ENCODE data around the gene KIF23.

KIF23 gene

GRCh38 chr15:69388260-69388705 lies 25.9 kb upstream of the KIF23 start:
- FAIRE-seq (no peak), DNase-seq (ENCODE audit: insufficient read length, low spot score) (peak; percentile 48)
- TF ChIP-seq POLR2A (IDR thresholded peaks at IDR 0.05; ENCODE audit: low read depth, low read length): no peak

- no peak for FAIRE-seq
- TF ChIP-seq POLR2A (IDR thresholded peaks at IDR 0.05; ENCODE audit: low read depth, low read length): no peak
- no peak for DNase-seq (ENCODE audit: insufficient read length, low spot score)
Measured at GRCh38 chr15:69389426-69389825, 24.7 kb upstream of the KIF23 start.

GRCh38 chr15:69390575-69390974 lies 23.6 kb upstream of the KIF23 start:
- no peak for FAIRE-seq
- DNase-seq (ENCODE audit: insufficient read length, low spot score): peak; percentile 38
- no peak for TF ChIP-seq POLR2A (IDR thresholded peaks at IDR 0.05; ENCODE audit: low read depth, low read length)

GRCh38 chr15:69391046-69391757 lies 22.9 kb upstream of the KIF23 start:
- DNase-seq (ENCODE audit: insufficient read length, low spot score) (no peak), FAIRE-seq (no peak)
- TF ChIP-seq POLR2A (IDR thresholded peaks at IDR 0.05; ENCODE audit: low read depth, low read length): no peak

- TF ChIP-seq POLR2A (IDR thresholded peaks at IDR 0.05; ENCODE audit: low read depth, low read length): no peak
- DNase-seq (ENCODE audit: insufficient read length, low spot score) (no peak), FAIRE-seq (no peak)
Measured at GRCh38 chr15:69392352-69392751, 21.8 kb upstream of the KIF23 start.

GRCh38 chr15:69393831-69394491 lies 20.2 kb upstream of the KIF23 start:
- no peak for TF ChIP-seq POLR2A (IDR thresholded peaks at IDR 0.05; ENCODE audit: low read depth, low read length)
- FAIRE-seq (no peak), DNase-seq (ENCODE audit: insufficient read length, low spot score) (no peak)

- no peak for FAIRE-seq
- DNase-seq (ENCODE audit: insufficient read length, low spot score): peak; percentile 49
- no peak for TF ChIP-seq POLR2A (IDR thresholded peaks at IDR 0.05; ENCODE audit: low read depth, low read length)
Measured at GRCh38 chr15:69394556-69395282, 19.4 kb upstream of the KIF23 start.

GRCh38 chr15:69395460-69395859 lies 18.7 kb upstream of the KIF23 start:
- no peak for DNase-seq (ENCODE audit: insufficient read length, low spot score)
- no peak for TF ChIP-seq POLR2A (IDR thresholded peaks at IDR 0.05; ENCODE audit: low read depth, low read length)
- no peak for FAIRE-seq

- DNase-seq (ENCODE audit: insufficient read length, low spot score) (no peak), FAIRE-seq (no peak)
- no peak for TF ChIP-seq POLR2A (IDR thresholded peaks at IDR 0.05; ENCODE audit: low read depth, low read length)
Measured at GRCh38 chr15:69395991-69396390, 18.2 kb upstream of the KIF23 start.

GRCh38 chr15:69398491-69398891 lies 15.7 kb upstream of the KIF23 start:
- no peak for FAIRE-seq
- DNase-seq (ENCODE audit: insufficient read length, low spot score): peak; percentile 35
- no peak for TF ChIP-seq POLR2A (IDR thresholded peaks at IDR 0.05; ENCODE audit: low read depth, low read length)

- TF ChIP-seq POLR2A (IDR thresholded peaks at IDR 0.05; ENCODE audit: low read depth, low read length): no peak
- DNase-seq (ENCODE audit: insufficient read length, low spot score) (no peak), FAIRE-seq (no peak)
Measured at GRCh38 chr15:69400850-69401249, 13.3 kb upstream of the KIF23 start.

GRCh38 chr15:69402816-69403215 lies 11.3 kb upstream of the KIF23 start:
- DNase-seq (ENCODE audit: insufficient read length, low spot score) (no peak), FAIRE-seq (no peak)
- TF ChIP-seq POLR2A (IDR thresholded peaks at IDR 0.05; ENCODE audit: low read depth, low read length): no peak

- TF ChIP-seq POLR2A (IDR thresholded peaks at IDR 0.05; ENCODE audit: low read depth, low read length): no peak
- FAIRE-seq: peak; percentile 38
- DNase-seq (ENCODE audit: insufficient read length, low spot score): peak; percentile 27
Measured at GRCh38 chr15:69403594-69403993, 10.6 kb upstream of the KIF23 start.

GRCh38 chr15:69405110-69405509 lies 9.0 kb upstream of the KIF23 start:
- FAIRE-seq: no peak
- no peak for TF ChIP-seq POLR2A (IDR thresholded peaks at IDR 0.05; ENCODE audit: low read depth, low read length)
- no peak for DNase-seq (ENCODE audit: insufficient read length, low spot score)
